ENCODE results near the gene WFDC1.

Gene WFDC1, protein sequence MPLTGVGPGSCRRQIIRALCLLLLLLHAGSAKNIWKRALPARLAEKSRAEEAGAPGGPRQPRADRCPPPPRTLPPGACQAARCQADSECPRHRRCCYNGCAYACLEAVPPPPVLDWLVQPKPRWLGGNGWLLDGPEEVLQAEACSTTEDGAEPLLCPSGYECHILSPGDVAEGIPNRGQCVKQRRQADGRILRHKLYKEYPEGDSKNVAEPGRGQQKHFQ

DNA sequence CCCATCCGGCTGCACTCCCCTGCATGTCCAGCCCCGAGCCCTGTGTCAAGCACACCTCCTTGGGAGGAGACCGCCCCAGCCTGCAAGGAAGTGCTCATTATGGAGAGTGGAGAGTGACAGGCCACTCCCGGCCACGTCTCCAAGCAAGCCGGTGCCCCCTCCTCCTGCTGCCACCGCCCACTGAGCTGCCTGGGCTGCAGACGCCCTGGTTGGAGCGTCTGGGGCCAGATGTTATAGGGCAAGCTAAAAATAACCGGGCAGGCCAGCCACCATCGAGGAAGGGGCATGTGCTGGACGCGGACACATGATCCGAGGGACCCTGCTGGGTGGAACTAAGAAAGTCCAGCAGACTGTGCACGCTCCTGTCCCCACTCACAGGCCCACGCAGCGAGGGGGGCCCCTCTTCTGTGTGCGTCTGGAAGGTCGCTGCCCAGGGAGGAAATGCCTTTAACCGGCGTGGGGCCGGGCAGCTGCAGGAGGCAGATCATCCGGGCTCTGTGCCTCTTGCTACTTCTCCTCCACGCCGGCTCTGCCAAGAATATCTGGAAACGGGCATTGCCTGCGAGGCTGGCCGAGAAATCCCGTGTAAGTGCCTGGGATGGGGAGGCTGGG, at the start of gene WFDC1:
Gene WFDC1, plus strand, starts transcription at position 348 of the 612 bp plus-strand sequence. Its CDS starts 94 bp downstream, at position 442.
- no peak for DNase-seq

- DNase-seq: no peak
These were observed 48.6 kb upstream of the WFDC1 start for GRCh38 chr16:84245956-84246678.

DNA sequence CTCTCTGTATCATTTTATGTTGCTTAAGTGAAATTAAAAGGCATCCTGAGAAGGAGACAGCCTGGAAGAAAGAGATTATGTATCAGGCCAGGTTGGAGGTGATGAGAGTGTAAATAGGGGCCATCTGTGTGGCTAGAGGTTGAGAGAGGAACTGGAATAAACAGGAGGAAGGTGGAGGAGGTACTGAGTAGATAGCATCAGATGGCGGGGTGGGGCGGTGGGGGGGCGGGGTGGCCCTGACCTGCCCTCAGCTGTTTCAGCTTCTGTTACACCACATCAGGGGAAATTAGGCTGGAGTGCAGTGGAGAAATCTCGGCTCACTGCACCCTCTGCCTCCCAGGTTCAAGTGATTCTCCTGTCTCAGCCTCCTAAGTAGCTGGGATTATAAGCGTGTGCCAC, 48.0 kb upstream of the WFDC1 start:
- no peak for DNase-seq

DNA sequence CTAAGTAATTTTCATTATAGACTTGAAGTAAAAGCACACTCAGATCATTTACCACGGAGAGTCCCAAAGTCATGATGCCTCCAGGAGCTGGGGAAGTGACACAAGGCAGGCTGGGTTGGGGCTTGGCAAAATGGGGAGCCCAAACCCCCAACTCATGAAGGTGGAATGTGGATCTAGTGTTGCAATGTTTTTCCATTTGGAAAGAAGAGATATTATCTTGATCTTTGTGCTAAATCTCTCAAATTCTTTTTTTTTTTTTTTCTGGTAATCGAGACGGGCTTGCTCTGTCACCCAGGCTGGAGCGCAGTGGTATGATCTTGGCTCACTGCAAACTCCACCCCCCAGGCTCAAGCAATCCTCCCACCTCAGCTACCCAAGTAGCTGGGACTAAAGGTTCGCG, 47.3 kb upstream of the WFDC1 start:
- no peak for DNase-seq

DNA sequence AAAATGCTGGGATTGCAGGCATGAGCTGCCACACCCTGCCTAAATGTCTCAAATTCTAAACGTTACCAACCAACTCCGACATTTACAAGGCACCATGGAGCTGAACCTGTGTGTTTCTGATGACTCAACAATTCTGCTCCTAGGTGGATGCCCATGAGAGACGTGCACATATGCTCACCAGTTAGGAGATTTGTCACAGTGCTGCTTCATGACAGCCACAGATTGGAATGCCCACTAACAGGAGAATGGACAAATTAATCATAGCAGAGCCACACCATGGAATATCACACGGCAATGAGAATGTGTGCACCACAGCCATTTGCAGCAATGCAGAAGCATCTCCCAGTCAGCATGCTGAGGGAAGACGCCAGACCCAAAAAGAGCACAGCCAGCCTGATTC, 46.8 kb upstream of the WFDC1 start:
- no peak for DNase-seq

- DNase-seq: no peak
These were observed 42.5 kb upstream of the WFDC1 start for GRCh38 chr16:84252184-84252583.

DNA sequence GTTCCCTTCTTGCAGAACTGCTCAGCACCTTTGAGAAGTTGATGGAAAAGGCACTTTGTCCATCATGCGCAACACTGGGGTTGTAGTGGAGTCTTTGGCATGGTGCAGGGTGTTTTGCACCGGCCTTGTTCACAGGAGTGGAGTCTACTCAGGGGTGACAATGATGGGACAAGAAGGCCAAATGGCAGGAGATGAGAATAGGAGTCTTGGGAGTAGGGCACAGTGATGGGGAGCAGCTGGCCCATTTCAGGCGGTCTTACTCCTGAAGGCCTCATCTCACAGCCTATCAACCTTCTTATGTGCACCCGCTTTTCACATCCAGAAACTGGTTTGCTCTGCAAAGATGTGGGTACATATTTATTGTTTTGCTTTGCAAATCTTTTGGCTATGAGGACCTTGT, 41.5 kb upstream of the WFDC1 start:
- DNase-seq: no peak

GRCh38 chr16:84254062-84254461, 40.6 kb upstream of the WFDC1 start:
- DNase-seq: no peak

DNA sequence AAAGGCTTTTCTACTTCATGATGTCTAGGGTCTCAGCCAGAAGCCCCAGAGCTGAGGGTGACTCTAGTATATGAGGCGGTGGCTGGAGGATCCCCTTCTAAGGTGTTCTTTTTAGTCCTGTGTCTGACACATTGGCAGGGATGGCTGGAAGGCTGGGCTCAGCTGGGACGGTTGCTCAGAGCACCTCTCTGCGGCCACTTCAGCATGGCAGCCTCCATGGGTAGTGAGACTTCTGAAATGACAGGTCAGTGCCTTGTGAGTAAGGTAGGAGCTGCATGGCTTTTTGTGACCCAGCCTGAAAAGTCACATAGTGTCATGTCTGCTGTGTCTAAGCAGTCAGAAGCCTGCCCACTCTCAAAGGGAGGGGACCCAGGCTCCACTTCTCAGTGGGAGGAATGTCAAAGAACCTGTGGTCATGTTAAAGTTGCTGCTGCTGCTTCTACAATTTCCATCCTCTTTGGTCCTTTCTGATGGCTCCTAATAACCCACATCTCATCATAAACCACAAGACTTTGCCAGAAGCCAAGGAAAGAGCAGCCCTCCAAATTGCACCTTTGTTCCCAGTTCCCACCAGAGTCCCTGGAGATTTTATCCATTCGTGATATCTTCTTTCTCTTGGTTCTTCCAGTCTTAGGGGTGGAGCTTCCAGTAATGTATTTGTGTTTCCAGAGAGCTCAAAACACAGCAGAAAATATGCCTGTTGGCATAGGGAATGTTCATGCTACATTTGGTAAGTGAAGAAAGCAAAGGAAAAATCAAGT, 39.4 kb upstream of the WFDC1 start:
- no peak for DNase-seq

GRCh38 chr16:84258266-84258665, 36.4 kb upstream of the WFDC1 start:
- DNase-seq: no peak

DNA sequence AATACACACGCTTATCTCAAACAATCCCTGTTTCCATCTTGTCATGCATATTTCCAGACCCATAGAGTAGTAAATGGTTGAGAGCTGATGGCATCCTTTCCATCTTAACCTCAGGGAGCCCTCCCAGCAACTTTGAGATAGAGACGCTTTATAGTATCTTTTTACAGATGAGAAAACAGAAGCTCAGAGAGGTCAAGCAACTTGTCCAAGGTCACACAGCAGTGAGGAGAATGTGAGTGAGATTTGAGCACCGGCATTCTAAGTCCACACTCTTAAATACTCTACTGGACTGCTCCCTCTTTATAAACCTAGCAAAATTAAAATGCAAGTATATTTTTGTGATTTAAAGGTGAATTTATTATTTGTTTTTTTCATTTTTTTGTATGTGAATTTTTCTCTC, 35.0 kb upstream of the WFDC1 start:
- DNase-seq: no peak

- DNase-seq: no peak
These were observed 33.7 kb upstream of the WFDC1 start for GRCh38 chr16:84260766-84261554.

GRCh38 chr16:84262031-84262430, 32.6 kb upstream of the WFDC1 start:
- no peak for DNase-seq

DNA sequence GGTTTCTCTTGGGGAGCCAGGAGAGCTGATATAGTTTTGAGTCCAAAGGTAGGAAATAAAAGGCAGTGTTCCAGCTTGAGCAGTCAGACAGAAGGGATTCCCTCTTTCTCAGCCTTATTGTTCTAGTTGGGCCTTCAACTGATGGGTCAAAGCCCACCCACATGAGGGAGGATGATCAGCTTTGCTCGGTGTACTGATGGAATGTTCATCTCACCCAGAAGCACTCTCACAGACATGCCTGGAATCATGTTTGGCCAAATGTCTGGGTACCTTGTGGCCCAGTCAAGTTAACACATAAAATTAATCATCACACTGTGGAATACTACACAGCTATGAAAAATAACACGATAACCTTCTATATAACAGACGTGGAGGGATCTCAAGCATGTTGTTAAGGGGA, 31.7 kb upstream of the WFDC1 start:
- no peak for DNase-seq

DNA sequence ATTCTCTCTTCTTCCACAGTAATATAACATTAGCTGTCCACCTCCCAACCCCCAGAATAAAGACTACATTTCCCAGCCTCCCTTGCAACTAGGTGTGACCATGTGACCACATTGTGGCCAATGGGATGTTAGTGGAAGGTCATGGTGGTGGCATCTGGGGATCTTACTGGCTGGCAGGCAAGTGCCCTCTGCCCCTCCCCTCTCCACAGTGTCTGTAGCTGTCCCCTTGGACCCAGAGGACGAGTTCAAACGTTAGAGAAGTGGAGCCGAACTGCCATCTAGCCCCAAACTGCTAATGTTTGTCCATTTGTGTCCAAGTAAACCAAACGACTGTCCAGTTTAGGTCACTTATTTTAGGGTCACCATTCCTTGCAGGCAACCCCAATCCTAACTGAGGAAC, 28.2 kb upstream of the WFDC1 start:
- no peak for DNase-seq

- no peak for DNase-seq
These were observed 27.3 kb upstream of the WFDC1 start for GRCh38 chr16:84267380-84267779.

DNA sequence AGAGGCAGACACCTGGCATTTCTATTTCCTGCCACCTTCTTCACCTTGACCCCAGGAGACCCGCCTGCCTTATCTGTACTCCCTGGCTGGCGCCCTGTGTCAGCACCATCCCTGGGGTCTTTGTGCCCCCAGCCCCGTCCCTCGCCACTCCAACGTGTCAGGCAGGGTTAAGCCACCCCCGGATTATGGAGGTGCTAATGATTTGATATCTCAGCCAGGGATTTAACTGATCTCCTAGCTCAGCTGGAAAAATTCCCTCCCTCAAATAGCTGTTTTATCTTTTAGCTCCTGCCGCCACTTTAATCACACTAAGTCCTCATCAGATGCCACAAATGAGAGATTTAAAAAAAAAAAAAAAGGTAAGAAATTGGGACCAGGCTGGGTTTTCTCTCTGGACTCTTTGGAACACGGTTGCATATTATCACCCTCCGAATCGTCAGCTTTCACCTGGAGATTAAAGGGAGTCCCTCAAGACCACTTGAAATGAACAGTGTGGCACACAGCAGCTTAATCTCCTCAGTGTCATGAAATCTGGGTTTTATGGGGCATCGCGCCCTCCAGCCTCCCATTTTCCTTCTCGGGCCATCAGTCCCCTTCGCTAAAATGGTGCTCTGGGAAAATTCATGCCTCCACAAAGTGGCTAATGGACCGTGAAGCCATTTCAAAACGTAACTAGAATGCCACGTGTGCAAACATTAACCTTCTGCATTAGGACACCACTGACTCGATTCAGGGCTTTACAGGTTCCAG, 26.2 kb upstream of the WFDC1 start:
- DNase-seq: no peak

GRCh38 chr16:84270071-84270470, 24.6 kb upstream of the WFDC1 start:
- no peak for DNase-seq

DNA sequence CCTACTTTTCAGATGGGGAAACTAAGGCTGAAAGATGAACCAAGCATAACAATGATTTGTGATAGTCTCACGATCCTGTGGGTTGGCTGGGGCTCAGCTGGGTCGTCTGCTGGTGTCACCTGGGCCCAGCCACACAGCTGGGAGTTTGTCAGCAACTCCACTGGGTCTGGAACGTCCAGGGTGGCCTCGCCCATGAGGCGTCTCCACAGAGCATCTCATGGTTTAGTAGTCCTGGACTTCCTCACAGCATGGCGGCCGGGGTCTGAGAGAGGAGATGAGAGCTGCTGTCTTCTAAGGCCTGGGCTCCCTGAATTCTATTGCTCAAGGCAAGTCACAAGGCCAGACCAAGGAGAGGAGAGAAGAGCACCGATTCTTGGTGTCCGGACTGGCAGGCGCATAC, 24.1 kb upstream of the WFDC1 start:
- DNase-seq: no peak

DNA sequence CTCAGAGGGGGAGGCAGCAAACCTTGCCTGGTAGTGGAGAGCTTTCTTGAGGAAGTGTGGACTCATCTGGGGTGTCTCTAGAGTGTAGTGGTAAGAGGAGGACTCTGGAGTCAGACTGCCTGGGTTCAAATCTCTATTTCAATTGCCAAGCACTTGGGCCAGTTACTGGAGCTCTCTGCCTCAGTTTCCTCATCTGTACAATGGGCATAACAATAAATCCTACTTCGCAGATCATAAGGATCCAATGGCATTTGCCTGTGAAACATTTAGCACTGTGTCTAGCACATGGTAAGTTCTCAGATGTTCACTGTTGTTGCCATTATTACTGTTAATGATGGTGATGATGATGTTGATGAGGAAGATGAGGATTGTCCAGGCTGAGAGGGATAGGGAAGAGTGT, 23.6 kb upstream of the WFDC1 start:
- DNase-seq: no peak

- DNase-seq: no peak
These were observed 22.8 kb upstream of the WFDC1 start for GRCh38 chr16:84271866-84272265.

GRCh38 chr16:84272740-84273320, 21.8 kb upstream of the WFDC1 start:
- no peak for DNase-seq

Data from NCI-H2107 (cell line).